Uterus (tissue), 2 donors: ENCODE measurements around the gene LIMCH1.

Source experiments
- POLR2A ChIP-seq, 2 donors: fragments of 450-650 bp; IDR thresholded peaks; one replicate each; pipeline ENCODE4 v1.6.1; 2016; ENCODE audit warnings: antibody characterized with exemption in 2 of 2, mild to moderate bottlenecking in 1 of 2, moderate library complexity in 1 of 2
- TF ChIP-seq, protein P1 (sequence below), 4 experiments: fragments of 200-600 bp in 2 of 4; fragments of 450-650 bp in 2 of 4; sonication (generic) in 2 of 4; IDR thresholded peaks; one replicate each; pipeline ENCODE4 v1.5.1; 2016 to 2019; ENCODE audit warnings: antibody characterized with exemption in 4 of 4, mild to moderate bottlenecking in 2 of 4, moderate library complexity in 1 of 4

DNA sequence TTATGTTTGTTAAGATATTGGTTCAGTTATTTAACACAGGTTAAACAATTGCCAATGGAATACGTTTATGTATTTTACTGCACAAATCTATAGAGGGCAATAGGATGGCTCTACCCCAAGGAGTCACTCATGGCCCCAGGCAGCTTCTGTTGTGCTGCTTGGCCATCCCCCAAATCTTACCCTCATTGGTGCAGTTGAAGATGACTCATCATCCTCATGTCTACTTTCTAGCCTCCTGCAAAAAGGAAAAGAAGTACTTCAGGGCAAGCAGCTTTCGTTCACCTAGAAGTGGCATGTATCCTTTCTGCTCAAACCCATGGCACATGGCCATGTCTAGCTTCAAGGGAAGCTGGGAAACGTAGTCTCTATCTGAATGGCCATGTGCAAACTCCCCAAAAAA is 196.4 kb downstream of the LIMCH1 start:
- TF ChIP-seq, protein P1, sequence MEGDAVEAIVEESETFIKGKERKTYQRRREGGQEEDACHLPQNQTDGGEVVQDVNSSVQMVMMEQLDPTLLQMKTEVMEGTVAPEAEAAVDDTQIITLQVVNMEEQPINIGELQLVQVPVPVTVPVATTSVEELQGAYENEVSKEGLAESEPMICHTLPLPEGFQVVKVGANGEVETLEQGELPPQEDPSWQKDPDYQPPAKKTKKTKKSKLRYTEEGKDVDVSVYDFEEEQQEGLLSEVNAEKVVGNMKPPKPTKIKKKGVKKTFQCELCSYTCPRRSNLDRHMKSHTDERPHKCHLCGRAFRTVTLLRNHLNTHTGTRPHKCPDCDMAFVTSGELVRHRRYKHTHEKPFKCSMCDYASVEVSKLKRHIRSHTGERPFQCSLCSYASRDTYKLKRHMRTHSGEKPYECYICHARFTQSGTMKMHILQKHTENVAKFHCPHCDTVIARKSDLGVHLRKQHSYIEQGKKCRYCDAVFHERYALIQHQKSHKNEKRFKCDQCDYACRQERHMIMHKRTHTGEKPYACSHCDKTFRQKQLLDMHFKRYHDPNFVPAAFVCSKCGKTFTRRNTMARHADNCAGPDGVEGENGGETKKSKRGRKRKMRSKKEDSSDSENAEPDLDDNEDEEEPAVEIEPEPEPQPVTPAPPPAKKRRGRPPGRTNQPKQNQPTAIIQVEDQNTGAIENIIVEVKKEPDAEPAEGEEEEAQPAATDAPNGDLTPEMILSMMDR (IDR thresholded peaks at IDR 0.05) = no peak
- TF ChIP-seq POLR2A (IDR thresholded peaks at IDR 0.05) = no peak
